Upper lobe of right lung (tissue), 1 donor: ENCODE measurements around the gene AKR7A2. TPM values are rescaled to one million over a fixed set of nuclear protein-coding genes. Genes with fewer than 3 reads are reported as not detected.
"Not testable (repeated sequence)": the region's sequence is repeated elsewhere in the genome, so short reads cannot be mapped to it uniquely, and the experiment has no call there.

Experiments
- ATAC-seq: fragments of 200-7000 bp; cut with Tn5 transposase; one replicate; pipeline ENCODE4 v1.9.1; 2020; ENCODE audit warnings: mild to moderate bottlenecking, moderate library complexity
- DNase-seq: peaks from one replicate; pipeline ENCODE4 v3.0.0-alpha.2; 2020
- H3K27ac ChIP-seq: fragments of 200-600 bp; one replicate; pipeline ENCODE4 v1.8.0; 2022
- H3K27me3 ChIP-seq: fragments of 200-600 bp; one replicate; pipeline ENCODE4 v1.8.0; 2022; ENCODE audit warnings: mild to moderate bottlenecking
- H3K36me3 ChIP-seq: fragments of 200-600 bp; one replicate; pipeline ENCODE4 v1.8.0; 2022
- H3K4me1 ChIP-seq: fragments of 200-600 bp; one replicate; pipeline ENCODE4 v1.8.0; 2022
- H3K4me3 ChIP-seq: fragments of 200-600 bp; one replicate; pipeline ENCODE4 v1.8.0; 2022; ENCODE audit warnings: mild to moderate bottlenecking
- H3K9me3 ChIP-seq: fragments of 200-600 bp; one replicate; pipeline ENCODE4 v1.8.0; 2022
- intact Hi-C: fragments of 100-400 bp; cut with DNase I; formaldehyde crosslinking; loops from one replicate; pipeline ENCODE4 v1.11.0; 2022
- total RNA-seq: library from RNA; stranded (reverse); fragmentation: NEBNext Ultra II Directional; extraction: Animal tissue kit (Norgen Biotek cat#: 25700); gene quantifications from one replicate; pipeline ENCODE4 v1.2.1, GENCODE V29; 2021
- TF ChIP-seq, protein P1 (sequence below): fragments of 200-600 bp; IDR thresholded peaks from one replicate; pipeline ENCODE4 v1.8.0; 2022; ENCODE audit warnings: antibody characterized with exemption
- donor health status: DM: no; HTN: yes; CAD: no; lungs with severe emphysema.

The AKR7A2 gene
- total RNA-seq, 1 donor from 2014 or later: 39.1 TPM

DNA sequence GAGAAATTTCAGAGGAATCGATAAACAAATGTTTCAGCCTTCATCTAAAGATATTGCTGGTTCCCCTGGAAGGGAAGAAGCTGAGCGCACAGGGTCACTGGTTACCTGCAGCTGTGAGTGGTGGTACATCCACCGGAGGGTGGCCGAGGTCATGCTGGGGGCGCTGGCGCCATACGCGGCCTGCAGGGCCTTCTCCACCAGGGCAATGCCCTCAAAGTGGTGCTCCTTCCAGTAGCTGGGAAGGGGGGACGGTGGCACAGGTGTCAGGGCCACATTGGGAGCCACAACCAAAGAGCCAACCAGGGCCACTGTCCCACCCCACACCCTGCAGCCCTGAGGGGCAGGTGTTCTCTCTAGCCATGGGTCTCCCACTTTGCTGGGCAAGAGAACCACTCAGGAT is 28.1 kb downstream of the AKR7A2 start:
- Histone ChIP-seq H3K4me1 (no peaks in the 10 kb centered on the region), H3K4me3 (no peak overlapping the region), H3K27ac (no peak overlapping the region), H3K9me3 (no peaks in the 10 kb centered on the region), H3K36me3 (no peaks in the 10 kb centered on the region), H3K27me3 (no peaks in the 10 kb centered on the region)
- DNase-seq: no peak
- TF ChIP-seq, protein P1, sequence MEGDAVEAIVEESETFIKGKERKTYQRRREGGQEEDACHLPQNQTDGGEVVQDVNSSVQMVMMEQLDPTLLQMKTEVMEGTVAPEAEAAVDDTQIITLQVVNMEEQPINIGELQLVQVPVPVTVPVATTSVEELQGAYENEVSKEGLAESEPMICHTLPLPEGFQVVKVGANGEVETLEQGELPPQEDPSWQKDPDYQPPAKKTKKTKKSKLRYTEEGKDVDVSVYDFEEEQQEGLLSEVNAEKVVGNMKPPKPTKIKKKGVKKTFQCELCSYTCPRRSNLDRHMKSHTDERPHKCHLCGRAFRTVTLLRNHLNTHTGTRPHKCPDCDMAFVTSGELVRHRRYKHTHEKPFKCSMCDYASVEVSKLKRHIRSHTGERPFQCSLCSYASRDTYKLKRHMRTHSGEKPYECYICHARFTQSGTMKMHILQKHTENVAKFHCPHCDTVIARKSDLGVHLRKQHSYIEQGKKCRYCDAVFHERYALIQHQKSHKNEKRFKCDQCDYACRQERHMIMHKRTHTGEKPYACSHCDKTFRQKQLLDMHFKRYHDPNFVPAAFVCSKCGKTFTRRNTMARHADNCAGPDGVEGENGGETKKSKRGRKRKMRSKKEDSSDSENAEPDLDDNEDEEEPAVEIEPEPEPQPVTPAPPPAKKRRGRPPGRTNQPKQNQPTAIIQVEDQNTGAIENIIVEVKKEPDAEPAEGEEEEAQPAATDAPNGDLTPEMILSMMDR: no peak
- ATAC-seq: no peak
- intact Hi-C loops: no loop called here

DNA sequence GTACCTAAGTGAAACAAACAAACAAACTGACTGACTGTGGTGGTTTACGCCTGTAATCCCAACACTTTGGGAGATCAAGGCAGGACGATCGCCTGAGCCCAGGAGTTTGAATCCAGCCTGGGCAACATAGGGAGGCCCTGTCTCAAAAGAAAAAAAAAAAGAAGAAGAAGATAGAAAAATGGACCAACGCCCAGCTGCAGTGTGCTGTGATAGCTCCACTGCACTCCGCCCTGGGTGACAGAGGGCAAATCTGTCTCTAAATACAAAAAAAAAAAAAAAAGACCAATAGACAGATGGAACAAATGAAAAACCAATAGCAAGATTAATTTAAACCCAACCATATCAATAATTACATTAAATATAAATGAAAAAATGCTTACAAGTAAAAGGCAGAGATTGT is 37.3 kb downstream of the AKR7A2 start:
- DNase-seq (no peak), ATAC-seq (no peak)
- no peak overlapping the region for H3K4me3 ChIP-seq
- no peaks in the 10 kb centered on the region for H3K4me1 ChIP-seq
- TF ChIP-seq, protein P1: no peak
- no peaks in the 10 kb centered on the region for H3K36me3 ChIP-seq
- no peak overlapping the region for H3K27ac ChIP-seq
- no peaks in the 10 kb centered on the region for H3K27me3 ChIP-seq
- intact Hi-C loops: no loop called here
- H3K9me3 ChIP-seq: no peaks in the 10 kb centered on the region

DNA sequence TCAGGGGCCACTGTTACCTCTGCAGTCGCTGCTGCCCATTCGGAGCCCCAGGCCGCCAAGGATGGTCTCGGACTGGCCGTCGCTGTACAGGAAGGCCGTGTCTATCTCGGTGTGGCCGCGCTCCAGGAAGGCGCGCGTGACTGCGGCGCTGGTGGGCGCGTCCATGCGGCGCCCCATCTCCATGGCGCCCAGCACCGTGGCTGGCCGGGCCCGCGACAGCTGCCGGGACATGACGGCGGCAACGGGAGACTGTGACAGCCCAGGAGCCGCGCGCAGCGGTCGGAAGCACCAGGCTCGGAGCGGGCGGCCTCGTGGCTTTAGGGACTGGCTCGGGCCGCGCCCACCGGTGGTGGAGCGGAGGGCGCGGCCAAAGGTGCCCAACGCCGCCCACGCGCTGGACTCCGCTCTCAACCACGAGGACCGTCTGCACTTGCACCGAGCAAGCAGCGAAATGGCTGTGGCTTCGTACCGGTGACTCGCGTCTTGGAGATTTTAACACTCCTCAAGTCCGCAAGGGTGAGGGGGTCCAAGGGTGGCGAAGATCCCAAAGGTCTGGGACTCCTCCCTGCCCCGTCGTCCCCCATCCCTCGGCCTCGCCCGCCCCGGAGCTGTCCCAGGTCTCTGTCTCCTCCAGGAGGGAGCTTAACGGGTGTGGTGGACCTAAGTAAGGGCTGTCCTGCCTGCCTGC is 38.0 kb downstream of the AKR7A2 start:
- H3K27me3 ChIP-seq, H3K4me3 ChIP-seq, intact Hi-C loops, H3K27ac ChIP-seq, H3K4me1 ChIP-seq, H3K36me3 ChIP-seq, H3K9me3 ChIP-seq: not testable (repeated sequence)
- ATAC-seq (peak; percentile 80), DNase-seq (peak; percentile 69)

DNA sequence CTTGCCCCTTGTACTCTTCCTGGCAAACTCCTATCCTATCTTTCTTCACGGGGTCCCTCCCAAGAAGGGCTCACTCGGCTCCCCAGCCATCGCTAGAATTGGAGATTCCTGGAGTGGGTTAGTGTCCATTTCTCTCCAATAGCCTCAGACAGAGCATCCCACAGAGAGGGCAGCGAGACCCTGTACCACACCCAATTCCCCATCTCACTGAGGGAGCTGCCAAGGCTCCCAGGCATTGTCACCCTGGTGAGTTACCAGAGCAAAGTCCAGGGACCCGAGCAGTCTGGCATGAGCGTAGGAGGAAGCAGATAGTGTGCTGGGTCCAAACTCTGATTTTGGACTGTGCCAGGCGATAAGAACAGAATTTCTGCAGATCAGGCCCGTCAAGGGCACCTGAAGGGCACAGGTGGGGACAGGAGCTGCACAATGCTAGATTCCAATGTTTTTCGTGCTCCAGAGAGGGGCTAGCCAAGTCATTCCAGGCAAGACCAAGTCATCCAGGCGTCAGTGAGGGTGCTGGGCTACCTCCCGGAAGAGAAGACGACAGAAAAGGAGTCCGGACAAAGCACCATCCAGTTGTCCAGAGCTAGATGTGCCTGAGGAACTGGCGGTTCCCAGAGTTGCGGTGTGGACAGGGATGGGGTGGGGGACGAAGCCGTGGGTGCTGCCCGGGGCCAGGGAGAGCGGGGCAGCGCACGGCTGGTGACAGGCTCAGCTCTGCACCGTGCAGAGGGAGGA is 38.7 kb downstream of the AKR7A2 start:
- TF ChIP-seq, protein P1: no peak
- H3K27me3 ChIP-seq: no peaks in the 10 kb centered on the region
- no peaks in the 10 kb centered on the region for H3K9me3 ChIP-seq
- intact Hi-C loops: no loop called here
- no peak overlapping the region for H3K27ac ChIP-seq
- no peaks in the 10 kb centered on the region for H3K36me3 ChIP-seq
- H3K4me1 ChIP-seq: no peaks in the 10 kb centered on the region
- ATAC-seq: no peak
- no peak overlapping the region for H3K4me3 ChIP-seq
- no peak for DNase-seq

DNA sequence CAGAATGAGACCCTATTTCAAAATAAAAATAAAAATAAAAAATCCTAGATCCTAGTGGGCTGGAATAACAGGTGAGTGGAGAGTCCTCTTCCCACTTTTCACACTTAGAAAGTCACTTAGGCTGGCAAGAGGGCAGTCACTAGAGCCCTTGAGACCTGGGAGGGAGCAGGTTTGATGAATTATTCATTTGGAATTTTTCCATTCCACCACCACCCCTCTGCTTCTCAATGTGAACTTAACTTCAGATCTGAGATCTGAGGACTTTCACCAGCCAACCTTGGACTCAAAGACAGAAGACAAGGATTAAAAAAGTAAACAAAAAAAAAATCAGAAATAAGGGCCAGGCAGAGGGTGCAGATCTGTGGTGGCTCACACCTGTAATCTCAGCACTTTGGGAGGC is 39.9 kb downstream of the AKR7A2 start:
- intact Hi-C loops: no loop called here
- no peak for DNase-seq

DNA sequence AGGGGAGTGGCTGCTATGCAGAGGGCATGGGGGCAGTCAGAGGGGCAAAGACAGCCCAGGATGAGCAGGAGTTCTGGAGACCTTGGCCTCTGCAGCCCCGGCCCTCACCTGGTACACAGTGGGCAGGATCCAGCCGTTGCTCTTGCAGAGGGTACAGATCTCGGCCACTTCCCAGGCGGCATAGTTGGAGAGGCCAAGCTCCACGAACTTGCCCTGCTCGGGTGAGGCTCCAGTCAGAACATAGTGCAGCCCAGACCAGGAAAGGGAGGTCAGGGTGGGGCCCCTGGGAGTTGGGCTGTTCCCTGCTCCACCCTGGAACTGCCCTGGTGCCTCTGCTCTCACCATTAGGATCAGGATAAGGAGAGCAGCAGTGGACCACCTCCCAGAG is 41.6 kb downstream of the AKR7A2 start:
- intact Hi-C loops, ATAC-seq, H3K9me3 ChIP-seq, H3K4me1 ChIP-seq, H3K27ac ChIP-seq, H3K36me3 ChIP-seq, H3K27me3 ChIP-seq, DNase-seq, H3K4me3 ChIP-seq: not testable (repeated sequence)

More for the DNA sequence above, 39.9 kb downstream of the AKR7A2 start:
- Histone ChIP-seq H3K27me3 (no peaks in the 10 kb centered on the region), H3K4me3 (no peak overlapping the region), H3K27ac (no peak overlapping the region), H3K9me3 (no peaks in the 10 kb centered on the region), H3K36me3 (no peaks in the 10 kb centered on the region), H3K4me1 (no peaks in the 10 kb centered on the region)
- no peak for ATAC-seq
- TF ChIP-seq, protein P1: no peak

DNA sequence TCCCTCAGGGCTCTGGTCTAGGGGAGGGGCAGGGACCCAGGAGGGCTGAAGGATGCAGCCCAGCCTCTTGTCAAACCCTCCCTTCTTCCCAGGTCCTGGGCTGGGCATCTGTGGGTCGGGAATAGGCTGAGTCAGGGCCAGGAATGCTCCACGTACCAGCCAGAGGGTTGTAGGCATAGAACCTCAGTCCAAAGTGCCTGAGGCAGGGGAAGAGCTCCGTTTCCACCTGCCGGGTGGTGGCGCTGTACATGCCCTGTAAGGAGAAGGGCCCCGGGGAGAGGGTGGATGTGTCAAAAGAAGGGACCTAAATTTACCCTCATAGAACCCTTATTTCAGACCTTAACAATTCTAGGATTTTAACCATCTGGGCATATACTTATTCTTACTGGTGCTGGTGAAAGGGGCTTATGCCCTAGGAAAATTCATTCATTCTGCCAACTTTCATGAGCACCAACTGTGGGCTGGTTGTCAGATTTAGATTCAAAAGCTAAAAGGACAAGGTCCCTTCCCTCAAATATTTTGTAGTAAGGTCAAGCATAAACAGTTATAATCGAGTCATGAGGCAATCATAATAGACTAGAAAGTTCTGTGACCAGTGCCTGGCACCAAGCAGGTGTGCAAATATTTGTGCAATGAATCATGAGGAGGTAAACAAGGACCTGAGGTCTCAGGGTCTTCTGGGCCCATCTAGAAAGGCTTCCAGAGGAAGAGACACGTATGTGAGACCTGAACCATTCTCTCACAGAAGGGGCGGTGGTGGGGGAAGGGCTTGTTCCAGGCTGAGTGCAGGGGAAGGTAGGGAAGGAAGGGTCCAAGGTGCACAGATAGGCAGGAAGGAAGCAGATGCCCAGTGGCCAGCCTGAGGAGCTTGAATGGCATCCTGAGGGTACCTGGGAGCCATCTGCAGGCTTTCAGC is 42.3 kb downstream of the AKR7A2 start:
- intact Hi-C loops, DNase-seq, H3K36me3 ChIP-seq, ATAC-seq, H3K4me1 ChIP-seq, H3K4me3 ChIP-seq, H3K9me3 ChIP-seq, H3K27me3 ChIP-seq, H3K27ac ChIP-seq: not testable (repeated sequence)
